HG03103 (cell line): ENCODE results near the gene SEC61A1.
A peak's percentile ranks its signal among the peaks of the same experiment; 100 is the strongest.

Source experiments
- ATAC-seq: cut with Tn5 transposase; IDR thresholded peaks from one replicate; pipeline ENCODE4 v1.9.1; 2021; ENCODE audit warnings: low read depth; ENCODE audit not compliant: unreplicated experiment

SEC61A1 gene

GRCh38 chr3:128103136-128103676 lies 51.0 kb downstream of the SEC61A1 start:
- no peak for ATAC-seq

DNA sequence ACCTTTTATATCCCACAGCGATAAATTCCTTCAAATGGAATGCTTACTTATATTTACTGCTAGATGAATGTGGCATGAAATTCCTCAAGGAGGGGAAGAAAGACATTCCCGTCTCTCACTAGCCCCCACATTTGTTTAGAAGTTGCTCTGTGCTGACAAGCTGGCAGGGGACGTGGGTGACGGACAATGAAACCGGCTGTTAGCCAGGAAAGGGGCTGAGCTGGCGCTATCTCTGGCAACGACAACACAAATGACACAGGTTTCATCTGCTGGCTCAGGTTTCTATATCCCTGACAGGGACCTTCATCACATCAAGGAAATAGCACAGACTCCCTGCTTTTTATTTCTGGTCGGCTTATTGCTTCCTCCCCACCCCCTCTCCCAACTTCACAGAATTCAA lies 55.6 kb downstream of the SEC61A1 start:
- no peak for ATAC-seq

- no peak for ATAC-seq
Observed at GRCh38 chr3:128111147-128111546, 58.9 kb downstream of the SEC61A1 start.

DNA sequence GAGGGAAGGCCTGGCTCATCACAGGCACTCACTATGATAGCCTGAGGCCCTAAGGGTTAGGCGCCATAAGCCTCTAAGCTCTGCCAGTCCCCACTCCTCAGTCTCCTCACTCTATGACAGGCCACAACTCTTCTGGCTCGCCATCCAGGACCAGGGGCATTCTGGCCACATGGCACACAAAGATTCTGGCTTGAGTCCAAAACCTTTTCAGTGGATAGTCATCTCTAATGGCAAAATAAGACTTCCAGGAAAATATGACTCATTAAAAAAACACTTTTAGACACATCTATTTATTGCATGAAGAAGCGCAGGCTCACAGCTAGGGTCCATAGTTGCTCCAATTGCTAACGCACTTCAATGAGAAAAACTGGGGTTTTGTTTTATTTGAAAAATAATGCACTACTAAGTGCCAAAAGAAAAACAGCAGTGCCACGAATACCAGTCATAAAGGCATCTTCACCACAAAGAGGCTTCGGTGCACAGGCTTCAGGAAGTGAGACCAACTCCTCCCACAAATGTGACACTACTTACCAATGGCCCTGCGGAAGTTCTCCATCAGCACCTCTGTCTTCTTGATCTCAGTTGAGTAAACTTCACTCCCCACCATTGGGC lies 60.2 kb downstream of the SEC61A1 start:
- ATAC-seq, result no peak

DNA sequence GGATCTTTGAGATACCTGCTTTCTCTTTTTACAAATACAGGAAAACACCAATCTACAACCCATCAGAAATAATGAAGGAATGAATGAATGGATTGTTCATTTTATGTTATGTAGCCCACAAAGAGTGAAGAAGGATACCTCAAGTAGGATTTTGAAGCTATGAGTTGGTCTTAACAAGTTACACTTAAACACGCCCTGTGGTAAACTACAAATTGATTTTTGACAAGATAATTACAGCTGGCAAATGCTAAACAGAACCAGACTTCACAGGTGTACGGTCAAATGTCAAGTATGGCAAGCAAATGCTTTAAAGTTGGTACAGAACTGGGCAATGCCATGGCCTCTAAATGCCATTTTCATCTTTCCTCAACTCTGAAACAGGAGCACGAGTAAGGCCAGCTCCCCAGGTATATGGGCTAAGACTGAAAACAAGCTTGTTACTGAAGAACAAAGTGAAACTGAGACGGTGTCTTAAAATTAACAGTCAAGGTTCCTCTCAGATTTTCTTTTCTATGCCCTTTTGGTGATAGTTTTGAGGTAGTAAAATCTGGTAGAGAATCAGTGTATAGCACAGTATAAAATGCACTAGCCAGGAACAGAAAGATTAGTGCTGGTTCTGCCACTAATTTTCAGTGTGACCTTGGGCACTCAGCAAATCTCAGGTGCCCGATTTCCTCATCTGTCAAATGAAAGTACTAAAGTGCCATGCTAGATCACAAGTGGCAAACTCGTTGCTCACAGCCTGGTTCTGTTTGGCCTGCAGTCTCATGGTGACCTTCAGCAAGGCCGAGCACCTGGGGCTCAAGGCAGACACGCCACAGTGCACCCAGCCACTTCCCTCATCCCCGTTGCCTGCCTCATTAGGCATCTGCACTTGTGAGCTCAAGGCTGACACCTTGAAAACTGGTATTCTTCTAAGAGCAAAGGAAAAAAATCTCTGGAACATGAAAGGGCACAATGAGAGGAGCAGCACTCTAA lies 61.9 kb downstream of the SEC61A1 start:
- peak; percentile 74 for ATAC-seq
